VCaP (cell line): ENCODE data around the gene FEZ2.

Experiments
- H3K27ac ChIP-seq: fragments of 450-650 bp; 2 replicates; pipeline ENCODE4 v1.5.1; 2017
- CTCF ChIP-seq: fragments of 450-650 bp; conservative IDR thresholded peaks from 2 replicates; pipeline ENCODE4 v1.5.1; 2017; ENCODE audit warnings: mild to moderate bottlenecking, moderate library complexity

The FEZ2 gene

GRCh38 chr2:36587556-36587955 lies 10.4 kb downstream of the FEZ2 start:
- no peak for TF ChIP-seq CTCF
- no peak overlapping the region for H3K27ac ChIP-seq

- H3K27ac ChIP-seq: no peak overlapping the region
These were observed 10.9 kb downstream of the FEZ2 start for GRCh38 chr2:36587101-36587500.

GRCh38 chr2:36586672-36587071 lies 11.3 kb downstream of the FEZ2 start:
- no peak for TF ChIP-seq CTCF
- no peak overlapping the region for H3K27ac ChIP-seq

More at GRCh38 chr2:36587101-36587500, 10.9 kb downstream of the FEZ2 start:
- TF ChIP-seq CTCF: no peak

GRCh38 chr2:36584148-36584794 lies 13.7 kb downstream of the FEZ2 start:
- TF ChIP-seq CTCF: no peak

GRCh38 chr2:36582951-36583350 lies 15.0 kb downstream of the FEZ2 start:
- TF ChIP-seq CTCF: no peak
- H3K27ac ChIP-seq: no peak overlapping the region

More at GRCh38 chr2:36584148-36584794, 13.7 kb downstream of the FEZ2 start:
- no peak overlapping the region for H3K27ac ChIP-seq

- H3K27ac ChIP-seq: no peak overlapping the region
- TF ChIP-seq CTCF: no peak
These were observed 15.4 kb downstream of the FEZ2 start for GRCh38 chr2:36582538-36582937.

- no peak for TF ChIP-seq CTCF
- no peak overlapping the region for H3K27ac ChIP-seq
These were observed 18.7 kb downstream of the FEZ2 start for GRCh38 chr2:36579297-36579664.
